ENCODE measurements around the gene CSF3R.

DNA sequence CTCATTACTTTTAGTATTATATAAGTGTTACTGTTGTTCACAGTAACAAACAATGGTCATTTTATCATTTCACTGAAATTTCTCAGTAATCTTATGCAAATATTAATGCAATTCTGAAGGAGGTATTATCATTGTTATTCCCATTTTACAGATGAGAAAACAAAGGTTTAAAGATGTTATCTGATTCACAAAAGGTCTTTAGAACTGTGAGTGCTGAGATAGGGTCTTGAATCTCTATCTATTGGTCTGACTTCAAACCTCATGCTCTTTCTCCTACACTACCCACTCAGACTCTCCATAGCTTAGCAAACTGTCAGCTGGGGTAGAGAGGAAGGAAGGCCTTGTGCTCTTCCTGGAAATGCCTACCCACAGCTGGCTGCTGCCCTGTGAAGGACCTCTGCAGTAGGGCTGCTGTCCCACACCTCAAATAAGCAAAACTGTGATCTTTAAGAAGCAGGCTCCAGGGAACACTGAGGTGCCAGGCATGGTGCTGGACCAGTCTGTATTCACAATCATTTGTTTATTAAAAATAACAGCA, 26.3 kb downstream of the CSF3R start:
- no peak for TF ChIP-seq EZH2 (IDR thresholded peaks at IDR 0.05; ENCODE audit: borderline replicate concordance, low read depth, low read length, severe bottlenecking)
- TF ChIP-seq POLR2AphosphoS5 (IDR thresholded peaks at IDR 0.05; ENCODE audit: insufficient read depth, low read depth, low read length): no peak
- TF ChIP-seq, protein P1, sequence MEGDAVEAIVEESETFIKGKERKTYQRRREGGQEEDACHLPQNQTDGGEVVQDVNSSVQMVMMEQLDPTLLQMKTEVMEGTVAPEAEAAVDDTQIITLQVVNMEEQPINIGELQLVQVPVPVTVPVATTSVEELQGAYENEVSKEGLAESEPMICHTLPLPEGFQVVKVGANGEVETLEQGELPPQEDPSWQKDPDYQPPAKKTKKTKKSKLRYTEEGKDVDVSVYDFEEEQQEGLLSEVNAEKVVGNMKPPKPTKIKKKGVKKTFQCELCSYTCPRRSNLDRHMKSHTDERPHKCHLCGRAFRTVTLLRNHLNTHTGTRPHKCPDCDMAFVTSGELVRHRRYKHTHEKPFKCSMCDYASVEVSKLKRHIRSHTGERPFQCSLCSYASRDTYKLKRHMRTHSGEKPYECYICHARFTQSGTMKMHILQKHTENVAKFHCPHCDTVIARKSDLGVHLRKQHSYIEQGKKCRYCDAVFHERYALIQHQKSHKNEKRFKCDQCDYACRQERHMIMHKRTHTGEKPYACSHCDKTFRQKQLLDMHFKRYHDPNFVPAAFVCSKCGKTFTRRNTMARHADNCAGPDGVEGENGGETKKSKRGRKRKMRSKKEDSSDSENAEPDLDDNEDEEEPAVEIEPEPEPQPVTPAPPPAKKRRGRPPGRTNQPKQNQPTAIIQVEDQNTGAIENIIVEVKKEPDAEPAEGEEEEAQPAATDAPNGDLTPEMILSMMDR (IDR thresholded peaks at IDR 0.05; ENCODE audit: extremely low read depth in 1 of 2, insufficient read depth in 1 of 2, low read depth in 1 of 2, low read length in 2 of 2): no peak
- no peak for TF ChIP-seq POLR2A (IDR thresholded peaks at IDR 0.05; ENCODE audit: low read depth, low read length)
- TF ChIP-seq, protein P2, sequence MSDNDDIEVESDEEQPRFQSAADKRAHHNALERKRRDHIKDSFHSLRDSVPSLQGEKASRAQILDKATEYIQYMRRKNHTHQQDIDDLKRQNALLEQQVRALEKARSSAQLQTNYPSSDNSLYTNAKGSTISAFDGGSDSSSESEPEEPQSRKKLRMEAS (IDR thresholded peaks at IDR 0.05; ENCODE audit: insufficient read depth, insufficient read length): no peak
- no peak for TF ChIP-seq JUN (IDR thresholded peaks at IDR 0.05; ENCODE audit: borderline replicate concordance, insufficient read depth, insufficient read length, low read depth)

Measured in endothelial cell of umbilical vein (primary cell).